DMS153 treated with DMSO at 0.1 percent for 48 hours (cell line): ENCODE results near the gene CLEC4F.

Experiments used
- DNase-seq: peaks from one replicate; lab custom pipeline; 2025; ENCODE audit not compliant: unreplicated experiment; lab: John Stamatoyannopoulos, UW

The CLEC4F gene, protein sequence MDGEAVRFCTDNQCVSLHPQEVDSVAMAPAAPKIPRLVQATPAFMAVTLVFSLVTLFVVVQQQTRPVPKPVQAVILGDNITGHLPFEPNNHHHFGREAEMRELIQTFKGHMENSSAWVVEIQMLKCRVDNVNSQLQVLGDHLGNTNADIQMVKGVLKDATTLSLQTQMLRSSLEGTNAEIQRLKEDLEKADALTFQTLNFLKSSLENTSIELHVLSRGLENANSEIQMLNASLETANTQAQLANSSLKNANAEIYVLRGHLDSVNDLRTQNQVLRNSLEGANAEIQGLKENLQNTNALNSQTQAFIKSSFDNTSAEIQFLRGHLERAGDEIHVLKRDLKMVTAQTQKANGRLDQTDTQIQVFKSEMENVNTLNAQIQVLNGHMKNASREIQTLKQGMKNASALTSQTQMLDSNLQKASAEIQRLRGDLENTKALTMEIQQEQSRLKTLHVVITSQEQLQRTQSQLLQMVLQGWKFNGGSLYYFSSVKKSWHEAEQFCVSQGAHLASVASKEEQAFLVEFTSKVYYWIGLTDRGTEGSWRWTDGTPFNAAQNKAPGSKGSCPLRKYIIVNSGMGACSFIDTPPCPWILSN

DNA sequence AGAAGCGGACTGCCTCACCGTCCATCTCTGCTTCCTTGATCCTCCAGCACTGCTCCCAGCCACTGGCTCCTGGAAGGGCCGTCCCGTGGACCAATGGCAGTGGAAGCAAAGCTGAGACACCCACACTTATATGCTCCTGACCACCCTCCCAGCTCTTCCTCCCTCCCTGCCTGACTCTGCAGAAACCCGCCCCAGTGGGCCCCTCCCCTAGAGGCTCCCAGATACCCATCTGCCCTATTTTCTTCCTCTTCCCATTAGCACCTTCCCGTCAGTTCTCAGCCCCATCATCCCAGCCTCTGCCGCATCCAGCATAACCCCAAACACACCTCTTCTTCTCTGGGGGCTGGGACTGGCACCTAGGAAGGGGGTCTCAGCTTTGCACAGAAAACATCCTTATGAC lies at the start of gene CLEC4F:
Gene CLEC4F (minus strand): TSS at position 101 of the 400 bp plus-strand sequence. CDS start 76 bp downstream, at position 25.
- no peak for DNase-seq

DNA sequence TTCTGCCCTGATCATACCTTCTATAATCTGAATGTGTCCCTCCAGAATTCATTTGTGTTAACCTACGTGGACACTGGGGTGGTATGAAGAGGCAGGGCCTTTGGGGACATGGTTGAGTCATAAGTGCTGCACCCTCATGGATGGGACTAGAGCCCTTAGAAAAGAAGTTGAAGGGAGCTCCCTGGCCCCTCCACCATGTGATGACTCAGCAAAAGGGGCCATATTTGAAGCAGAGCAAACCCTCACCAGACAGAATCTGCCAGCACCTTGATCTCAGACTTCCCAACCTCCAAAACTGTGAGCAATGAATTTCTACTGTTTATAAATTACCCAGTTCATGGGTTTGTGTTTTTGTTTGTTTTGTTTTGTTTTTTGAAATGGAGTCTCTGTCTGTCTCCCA lies 48.6 kb upstream of the CLEC4F start:
- DNase-seq = no peak

DNA sequence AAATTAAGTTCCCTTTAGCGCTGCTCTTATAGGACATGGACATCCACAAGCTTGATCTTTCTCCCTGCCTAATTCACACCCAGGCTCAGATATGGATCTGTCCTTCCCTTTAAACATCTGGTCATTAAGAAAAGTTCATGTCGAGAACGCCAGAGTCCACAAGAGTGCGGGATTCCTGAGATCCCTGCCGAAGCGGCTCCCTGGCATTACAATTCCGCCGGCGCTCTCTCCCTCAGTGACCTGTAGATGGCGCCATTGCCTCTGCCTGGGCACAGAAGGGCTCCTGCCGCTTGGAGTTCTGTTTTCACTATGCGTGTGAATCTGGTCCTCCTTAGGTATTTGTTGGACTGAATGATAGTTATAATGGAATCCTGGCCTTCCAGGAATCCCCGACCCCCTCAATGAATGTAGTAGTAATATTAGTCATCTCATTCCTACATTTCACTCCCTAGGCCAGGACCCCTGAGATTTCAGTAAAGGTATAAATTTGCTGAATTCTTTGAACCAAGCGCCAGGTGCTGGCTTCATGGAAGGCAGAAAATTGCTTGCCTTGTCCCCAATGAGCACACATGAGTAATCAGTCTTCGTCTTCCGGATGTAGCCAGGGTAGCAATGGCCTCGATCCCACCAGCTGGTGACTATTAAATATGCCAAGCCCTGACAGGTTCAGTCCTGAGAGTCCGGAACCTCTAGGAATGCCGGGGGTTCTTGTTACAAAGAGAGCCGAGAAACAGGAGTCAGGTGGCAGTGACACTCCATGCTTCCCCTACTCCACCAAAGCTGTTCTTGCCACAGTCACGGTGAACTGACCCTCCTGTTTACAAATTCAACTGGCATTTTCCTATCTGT lies 41.6 kb upstream of the CLEC4F start:
- DNase-seq = peak; percentile 55

DNA sequence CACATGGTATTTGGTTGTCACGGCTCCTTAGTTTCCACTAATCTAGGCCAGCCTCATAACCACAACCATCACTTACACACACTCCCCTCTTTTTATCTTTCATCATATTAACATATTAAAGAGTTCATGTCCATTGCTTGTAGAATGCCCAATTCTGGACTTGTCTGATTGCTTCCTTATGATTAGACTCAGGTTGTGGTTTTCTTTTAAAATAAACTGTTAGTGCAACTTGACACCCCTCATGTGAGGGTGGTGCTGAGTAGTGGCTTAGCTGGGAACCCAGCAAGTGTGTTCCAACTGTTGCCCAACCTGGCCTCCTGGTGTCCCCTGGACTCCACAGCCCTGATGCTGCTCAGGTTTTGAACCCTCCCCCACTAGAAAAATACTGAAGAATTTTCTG lies 35.3 kb upstream of the CLEC4F start:
- DNase-seq = no peak

DNA sequence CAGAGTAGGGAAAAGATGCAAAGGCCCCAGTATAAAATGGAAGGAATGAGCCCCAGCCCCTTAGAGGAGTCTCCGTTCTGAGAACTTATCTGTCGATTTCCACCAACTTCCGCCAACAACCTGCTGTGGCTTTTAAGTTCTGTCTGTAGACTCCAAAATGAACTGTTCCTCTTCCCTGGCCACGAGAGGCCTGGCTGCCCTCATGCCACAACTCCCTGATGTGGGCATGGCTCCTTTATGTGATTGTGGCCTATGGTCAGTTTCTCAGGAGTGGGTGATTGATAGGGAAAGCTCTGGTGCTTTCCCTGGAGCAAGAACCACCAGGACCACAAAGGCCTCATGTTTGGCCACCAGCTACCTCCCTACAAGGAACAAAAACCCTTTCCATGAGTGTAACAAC lies 34.0 kb upstream of the CLEC4F start:
- no peak for DNase-seq

DNA sequence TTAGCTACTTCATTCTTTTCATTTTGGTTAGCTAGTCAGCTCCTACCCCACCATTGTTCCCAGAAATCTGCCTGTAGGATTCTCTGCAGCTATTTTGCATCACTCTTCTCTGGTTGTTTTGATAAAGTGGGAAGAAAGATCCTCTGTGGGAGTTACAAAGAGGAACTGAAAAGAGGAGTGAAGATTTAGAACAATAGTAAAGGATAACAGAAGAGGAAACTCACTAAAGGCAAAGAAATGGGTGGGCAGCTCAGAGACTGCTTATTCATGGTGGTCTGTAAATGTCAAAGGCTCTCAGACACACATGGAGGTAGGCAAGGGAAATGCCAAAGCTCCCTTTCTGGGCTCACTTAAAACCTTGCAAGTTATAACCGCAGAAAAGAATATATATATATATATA lies 32.4 kb upstream of the CLEC4F start:
- DNase-seq = no peak

DNA sequence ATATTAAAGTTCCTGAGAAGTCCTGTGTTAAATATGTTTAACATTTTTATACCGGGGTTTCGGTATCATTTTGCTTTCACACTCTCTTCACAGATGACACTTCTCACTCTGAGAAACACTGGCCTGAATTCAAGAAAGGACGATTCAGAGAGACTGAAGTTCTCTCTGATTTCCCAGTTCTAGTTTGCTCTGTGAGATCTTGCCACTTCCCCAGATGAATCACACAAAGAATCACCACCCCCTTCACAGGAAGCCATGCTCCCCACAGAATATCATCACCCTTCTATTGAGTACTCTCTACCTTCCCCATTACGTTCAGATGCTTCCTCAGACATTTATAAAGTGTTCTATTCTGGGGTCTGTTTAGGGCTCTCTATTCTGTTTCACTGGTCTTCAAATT lies 31.3 kb upstream of the CLEC4F start:
- no peak for DNase-seq

DNA sequence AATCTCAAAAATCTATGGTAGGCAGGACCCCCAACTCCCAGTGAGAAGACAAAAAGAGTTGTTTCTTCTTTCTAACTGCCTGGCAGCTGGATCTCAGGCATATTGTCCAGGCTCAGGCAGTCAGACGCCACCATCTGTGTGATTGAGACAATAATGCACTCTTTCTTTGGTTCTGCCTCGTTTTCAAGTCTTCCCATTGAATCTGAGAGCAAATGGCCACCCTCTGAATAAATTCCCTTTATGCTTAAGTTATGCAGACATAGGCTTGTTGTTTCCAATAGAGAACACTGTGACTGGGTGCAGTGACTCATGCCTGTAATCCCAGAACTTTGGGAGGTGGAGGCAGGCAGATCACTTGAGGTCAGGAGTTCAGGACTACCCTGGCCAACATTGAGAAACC lies 30.5 kb upstream of the CLEC4F start:
- DNase-seq = no peak

DNA sequence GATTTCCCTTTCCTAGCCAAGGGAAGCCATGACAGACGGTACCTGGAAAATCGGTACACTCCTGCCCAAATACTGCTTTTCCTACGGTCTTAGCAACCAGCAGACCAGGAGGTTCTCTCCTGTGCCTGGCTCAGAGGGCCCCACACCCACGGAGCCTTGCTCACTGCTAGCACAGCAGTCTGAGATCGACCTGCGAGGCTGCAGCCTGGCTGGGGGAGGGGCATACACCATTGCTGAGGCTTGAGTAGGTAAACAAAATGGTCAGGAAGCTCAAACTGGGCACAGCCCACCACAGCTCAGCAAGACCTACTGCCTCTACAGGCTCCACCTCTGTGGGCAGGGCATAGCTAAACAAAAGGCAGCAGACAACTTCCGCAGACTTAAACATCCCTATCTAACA lies 22.0 kb upstream of the CLEC4F start:
- no peak for DNase-seq

DNA sequence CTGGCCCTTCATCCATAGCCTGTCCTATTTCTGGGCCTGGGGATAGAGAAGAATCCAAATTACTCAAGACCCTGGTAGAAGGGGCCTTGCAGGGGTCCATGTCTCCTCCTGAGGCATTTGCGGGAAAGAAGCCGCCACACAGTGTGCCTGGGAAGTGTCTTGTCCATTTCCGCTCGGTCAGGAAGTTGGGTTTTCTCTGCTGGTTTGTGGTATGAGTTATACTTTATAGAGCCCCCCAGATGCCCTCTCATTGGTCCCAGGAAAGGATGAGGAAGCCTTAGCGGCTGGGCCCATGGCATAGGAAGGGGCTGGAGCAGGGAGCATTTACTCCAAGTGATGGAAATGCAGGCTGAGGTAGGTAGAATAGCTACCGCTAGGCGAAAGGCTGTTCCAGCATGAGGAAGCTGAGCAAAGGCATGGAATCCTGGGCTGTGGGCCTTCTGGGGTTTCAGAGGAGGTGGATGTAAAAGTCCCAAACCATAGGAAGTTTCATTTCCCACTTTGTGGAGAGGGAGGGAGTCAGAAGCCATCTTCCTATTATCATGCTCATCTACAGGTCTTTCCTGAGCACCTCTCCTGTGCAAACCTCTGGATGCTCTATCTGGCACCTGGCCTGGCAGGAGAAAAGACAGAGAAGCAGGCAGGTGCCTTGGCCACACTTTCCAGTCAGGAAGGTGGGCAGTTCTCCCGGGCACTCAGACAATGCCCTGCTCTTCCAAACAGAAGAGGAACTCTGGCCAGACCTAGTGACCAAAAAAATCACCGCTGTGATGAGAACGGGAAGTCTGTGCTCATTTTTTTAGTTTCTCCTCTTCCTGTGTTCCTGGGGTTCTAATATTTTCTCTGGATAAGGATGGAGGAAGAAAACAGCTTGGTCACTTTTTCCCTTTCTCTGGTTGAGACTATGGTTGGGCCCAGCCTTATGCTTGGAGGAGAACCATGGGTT lies 17.9 kb upstream of the CLEC4F start:
- no peak for DNase-seq

DNA sequence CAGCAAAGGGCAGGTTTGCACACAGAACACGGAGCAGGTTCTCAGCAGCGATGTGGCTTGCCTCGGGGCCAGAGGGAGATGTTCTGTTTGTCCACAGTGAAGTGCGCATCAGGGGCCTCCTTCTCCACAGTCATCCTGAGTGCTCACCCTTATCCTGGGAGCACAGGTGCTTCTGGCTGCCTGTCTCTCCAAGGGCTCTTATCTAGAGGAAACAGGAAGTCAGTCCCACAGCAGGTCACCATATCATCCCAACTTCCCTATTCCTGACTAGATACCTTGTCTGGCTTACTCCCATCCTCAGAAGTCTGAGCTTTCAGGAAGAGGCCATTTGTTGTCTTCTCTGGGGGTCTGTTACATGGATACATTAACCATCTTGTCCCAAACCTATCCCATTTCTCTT lies 15.2 kb upstream of the CLEC4F start, which contains the start of gene CD207:
Gene CD207 (minus strand): TSS at position 174 of the 400 bp plus-strand sequence. CDS start 40 bp downstream, at position 134.
- DNase-seq = no peak

DNA sequence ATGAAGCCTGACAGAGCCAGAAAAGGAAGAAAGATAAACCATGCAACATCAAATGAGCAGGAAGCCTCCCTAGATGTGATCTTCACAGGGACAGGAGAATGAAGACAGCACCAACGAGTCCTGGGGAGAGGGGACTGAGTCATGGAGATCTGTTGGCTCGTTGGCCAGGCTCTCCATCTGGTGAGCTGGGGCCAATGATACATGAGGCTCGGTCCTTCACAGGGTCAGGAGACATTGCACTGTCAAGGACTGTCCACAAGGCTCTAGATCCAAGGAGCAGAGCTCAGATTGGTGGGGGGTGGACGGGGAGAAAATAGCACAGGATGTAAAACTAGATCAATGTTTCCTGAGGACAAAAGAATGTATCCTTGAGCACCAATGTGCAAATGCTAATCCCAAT lies 14.5 kb upstream of the CLEC4F start:
- DNase-seq = no peak

DNA sequence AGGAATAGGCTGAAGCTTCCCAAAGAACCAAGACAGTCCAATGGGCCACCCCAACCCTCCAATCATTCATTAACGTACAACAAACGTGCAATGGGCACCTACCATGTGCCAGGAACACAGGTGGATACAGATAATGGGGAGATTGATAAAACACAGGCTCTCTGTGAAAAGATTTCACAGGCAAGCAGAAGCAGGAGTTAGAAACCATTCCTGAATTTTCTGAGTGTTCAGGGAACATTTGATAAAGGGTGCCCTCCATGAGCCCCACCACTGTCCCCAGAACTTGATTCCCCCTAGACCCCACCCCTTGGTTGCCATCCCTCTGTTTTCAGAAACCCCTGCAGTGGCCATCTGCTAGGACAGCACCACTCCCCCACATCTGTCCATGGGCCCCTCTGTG lies 13.7 kb upstream of the CLEC4F start:
- no peak for DNase-seq

DNA sequence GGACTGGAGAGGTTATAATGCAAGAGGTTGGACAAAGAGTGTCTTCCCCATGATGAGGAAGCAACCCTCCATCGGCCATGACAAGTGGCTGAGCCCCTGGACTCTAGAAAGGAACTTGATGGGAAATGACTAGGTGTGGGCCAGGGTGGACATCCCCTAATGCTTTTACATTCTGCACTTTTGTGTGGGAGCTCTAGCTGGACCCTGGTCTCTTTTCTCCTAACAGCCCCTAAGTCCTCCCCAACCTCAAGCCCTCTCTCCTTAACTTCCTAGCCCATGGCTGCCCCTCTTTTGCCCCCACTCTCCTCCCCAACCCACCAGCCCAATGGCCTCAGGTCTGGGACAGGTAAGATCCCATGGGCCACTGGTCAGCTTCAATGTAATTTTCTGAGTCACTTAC lies 12.8 kb upstream of the CLEC4F start:
- DNase-seq = no peak

DNA sequence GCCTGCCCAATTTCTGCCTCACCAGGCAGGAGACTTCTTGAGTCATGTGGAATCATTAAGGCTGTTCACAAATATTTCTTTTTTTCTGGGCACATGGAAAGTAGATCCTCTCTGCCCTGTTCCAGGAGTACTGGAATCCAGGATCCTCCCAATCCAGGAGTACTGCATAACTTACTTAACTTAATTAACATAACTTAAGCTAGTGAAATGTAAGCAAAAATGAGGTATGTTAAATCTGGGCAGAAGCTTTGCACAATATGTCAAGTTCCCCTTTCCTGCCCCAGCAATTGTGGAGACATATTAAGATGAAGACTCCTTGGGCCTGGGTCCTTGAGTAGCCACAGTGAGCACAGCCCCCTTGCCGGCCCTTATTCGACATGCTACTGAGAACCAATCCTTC lies 12.0 kb upstream of the CLEC4F start:
- DNase-seq = no peak

DNA sequence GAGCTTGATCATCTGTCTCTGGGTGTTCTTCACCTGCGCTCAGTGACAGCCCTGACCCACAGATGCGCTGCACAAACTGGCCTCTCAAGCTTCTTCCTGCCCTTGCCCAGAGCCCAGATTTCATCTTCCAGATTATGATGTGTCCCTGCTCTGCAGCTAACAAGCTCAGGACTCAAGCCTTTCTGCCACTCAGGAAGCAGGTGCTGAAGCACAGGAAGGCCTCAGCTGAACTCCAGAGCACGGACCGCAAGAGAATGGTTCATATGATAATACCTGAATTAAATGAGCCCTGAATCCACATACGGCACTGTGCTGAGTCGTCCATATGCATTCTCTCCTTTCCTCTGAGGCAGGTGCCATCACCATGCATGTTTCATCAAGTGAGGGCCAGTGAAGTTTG lies 11.5 kb upstream of the CLEC4F start:
- DNase-seq = no peak

DNA sequence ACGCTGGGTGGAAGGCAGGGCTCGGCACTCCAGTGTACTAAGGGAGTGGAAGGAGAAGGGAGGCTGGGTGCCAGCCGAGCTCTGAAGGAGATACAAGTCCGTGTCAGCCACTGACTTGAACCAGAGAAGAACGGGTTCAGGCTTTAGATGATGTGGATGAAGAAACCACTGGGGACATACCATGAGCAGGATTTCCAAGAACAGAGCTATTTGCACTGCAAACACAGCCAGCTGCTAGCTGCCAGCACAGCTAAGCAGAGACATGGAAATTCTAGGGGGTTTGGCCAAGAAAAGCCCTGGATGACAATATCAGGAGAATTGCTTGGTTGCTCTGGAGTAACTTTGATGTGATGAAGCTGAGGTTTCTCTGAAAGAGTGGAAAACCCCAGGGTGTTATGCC lies 10.0 kb upstream of the CLEC4F start:
- no peak for DNase-seq

DNA sequence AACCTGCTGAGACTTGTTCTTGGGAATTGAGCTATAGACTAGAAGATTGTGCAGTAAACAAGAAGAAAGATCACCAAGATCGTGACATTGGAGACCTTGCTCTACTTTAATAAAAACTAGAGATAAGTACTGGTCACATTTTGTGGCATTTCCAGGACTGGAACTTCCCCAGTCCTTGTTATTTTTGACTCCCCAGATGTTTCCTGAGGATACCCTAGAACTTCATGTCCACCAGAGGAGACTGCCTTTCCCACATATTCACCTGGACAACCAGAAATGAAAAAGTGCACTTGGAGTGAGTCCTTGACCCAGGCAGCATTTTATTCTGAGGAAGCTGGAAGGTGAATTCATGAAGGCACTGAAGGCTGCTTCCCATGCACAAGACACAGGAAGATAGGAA lies 9.5 kb upstream of the CLEC4F start:
- DNase-seq = no peak

DNA sequence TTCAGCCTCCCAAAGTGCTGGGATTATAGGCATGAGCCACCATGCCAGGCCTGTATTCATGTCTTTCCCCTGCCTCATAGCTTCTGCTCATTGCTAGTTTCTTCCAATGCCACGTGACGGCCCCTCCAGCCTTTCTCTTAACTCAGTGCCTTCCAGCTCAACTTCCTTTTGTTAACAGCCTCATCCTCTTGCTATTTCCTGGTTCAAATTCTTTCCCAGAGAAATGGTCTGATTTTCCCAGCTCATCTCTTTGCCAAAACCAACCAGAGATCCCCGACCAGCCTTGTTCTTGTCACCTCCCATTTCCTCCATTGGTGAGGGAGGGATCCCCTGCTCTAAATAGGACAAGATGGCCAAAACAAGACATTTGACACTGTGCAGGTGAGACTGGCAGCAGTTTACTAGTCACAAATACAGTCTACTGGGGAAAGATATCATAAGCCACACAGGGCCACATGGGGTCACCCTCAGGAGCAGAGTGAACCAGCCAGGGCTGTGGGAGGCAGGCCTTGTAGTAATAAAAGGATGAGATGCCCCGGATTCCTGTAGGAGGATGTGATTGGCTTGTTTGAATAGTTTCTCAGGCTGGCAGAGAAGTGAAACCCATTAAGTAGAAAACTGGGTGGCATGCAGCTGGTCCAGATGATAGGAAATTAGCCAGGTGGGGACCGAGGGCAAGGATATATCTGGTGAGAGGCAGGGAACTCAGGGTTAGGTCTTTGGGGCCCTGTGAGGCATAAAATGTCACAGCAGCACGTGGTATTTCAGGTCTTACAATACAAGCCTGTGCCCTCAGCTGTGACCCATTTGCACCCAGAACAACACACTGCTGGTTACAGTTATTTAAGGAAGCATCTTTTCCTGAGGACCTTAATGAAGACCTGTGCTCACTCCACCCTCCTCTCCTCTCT lies 8.8 kb upstream of the CLEC4F start:
- no peak for DNase-seq

DNA sequence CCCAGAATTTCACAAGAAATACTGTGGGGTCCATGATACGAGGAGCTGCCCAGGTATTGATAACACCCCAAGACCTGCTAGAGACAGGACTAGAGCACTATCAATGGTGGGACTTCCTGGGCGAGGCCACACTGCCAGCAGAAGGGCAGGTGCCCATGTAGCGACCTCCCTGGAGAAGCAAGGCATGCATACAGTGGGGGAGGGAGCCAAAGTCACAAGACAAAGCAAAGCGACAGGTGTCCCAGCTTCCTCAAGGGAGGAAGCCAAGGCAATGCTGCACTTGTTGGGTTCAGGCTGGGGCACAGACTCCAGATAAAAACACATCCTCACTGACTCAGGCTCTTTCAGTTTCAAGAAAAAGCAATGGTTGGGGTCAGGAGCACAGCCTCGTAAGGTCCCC lies 7.7 kb upstream of the CLEC4F start:
- no peak for DNase-seq
